Naive thymus-derived CD8-positive, alpha-beta T cell (primary cell): Measurements from ENCODE around the gene TRABD2A. TPM values are rescaled to one million over a fixed set of nuclear protein-coding genes. Genes with fewer than 3 reads are reported as not detected.

Experiments
- ATAC-seq, 2 donors: fragments of 150-1000 bp; cut with Tn5 transposase in 1 of 2; sonication (Bioruptor Pico), chemical (Tn5 transposase) in 1 of 2; 1 replicate in 1 of 2; 2 replicates in 1 of 2; pipeline ENCODE4 v1.10.0; 2021; ENCODE audit warnings: mild to moderate bottlenecking in 2 of 2, moderate library complexity in 2 of 2
- POLR2A ChIA-PET: fragments of 350-600 bp; sonication (Branson Sonifier 250); formaldehyde crosslinking; loops from one replicate; lab custom pipeline; 2021; ENCODE audit warnings: antibody characterized with exemption; lab: Charles Lee
- DNase-seq, 10 donors: peaks; one replicate each; pipeline versions ENCODE4 v3.0.0 to v3.0.0-alpha.2; 2020 to 2022
- H3K27ac Mint-ChIP-seq, 10 donors: one replicate each; pipeline ENCODE4 v1.8.0; 2020 to 2022; ENCODE audit warnings: mild to moderate bottlenecking in 10 of 10, mixed read lengths in 10 of 10, moderate library complexity in 4 of 10, inconsistent platforms in 1 of 10
- H3K27me3 Mint-ChIP-seq, 5 donors: one replicate each; pipeline ENCODE4 v1.8.0; 2021 to 2022; ENCODE audit warnings: mixed read lengths in 5 of 5
- H3K36me3 Mint-ChIP-seq, 3 donors: one replicate each; pipeline ENCODE4 v1.8.0; 2020 to 2022; ENCODE audit warnings: mixed read lengths in 3 of 3, mild to moderate bottlenecking in 2 of 3, inconsistent platforms in 1 of 3
- H3K4me1 Mint-ChIP-seq, 4 donors: one replicate each; pipeline ENCODE4 v1.8.0; 2021 to 2022; ENCODE audit warnings: mixed read lengths in 4 of 4
- H3K4me3 Mint-ChIP-seq, 10 donors: one replicate each; pipeline ENCODE4 v1.8.0; 2020 to 2022; ENCODE audit warnings: mild to moderate bottlenecking in 10 of 10, mixed read lengths in 10 of 10, moderate library complexity in 6 of 10, inconsistent platforms in 1 of 10
- H3K9me3 Mint-ChIP-seq, 9 donors: one replicate each; pipeline ENCODE4 v1.8.0; 2020 to 2022; ENCODE audit warnings: mixed read lengths in 9 of 9, mild to moderate bottlenecking in 3 of 9, inconsistent platforms in 1 of 9, moderate library complexity in 1 of 9
- polyA plus RNA-seq, 3 donors: library from polyadenylated mRNA; unstranded; fragments of 300-500 nt; fragmentation: Illumina TruSeq; gene quantifications; one replicate each; pipeline ENCODE4 v1.2.3, GENCODE V29; 2021
- total RNA-seq, 8 experiments: library from RNA in 2 of 8; stranded (reverse) in 2 of 8; gene quantifications; one replicate each; pipeline ENCODE4 v1.2.3 and lab custom pipeline; 2021 to 2026

The TRABD2A gene
- total and polyA plus RNA-seq, 5 experiments from 2014 or later, result 70.1 to 173 (median 165) TPM

DNA sequence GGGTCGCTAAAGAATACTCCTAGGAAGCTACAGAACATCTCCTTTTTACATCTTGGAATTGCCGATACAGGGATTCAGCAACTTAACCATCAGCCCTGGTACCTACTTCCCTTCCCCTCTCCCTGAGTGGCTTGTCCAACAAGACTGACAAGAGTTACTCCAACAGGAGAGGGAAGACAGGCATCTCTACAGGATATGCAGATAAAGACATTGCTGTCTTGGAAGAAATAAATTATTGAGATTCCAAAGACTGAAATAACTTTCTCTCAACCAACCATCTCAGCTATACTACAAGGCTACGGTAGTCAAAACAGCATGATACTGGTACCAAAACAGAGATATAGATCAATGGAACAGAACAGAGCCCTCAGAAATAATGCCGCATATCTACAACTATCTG lies 87.2 kb downstream of the TRABD2A start:
- no peak for ATAC-seq
- Mint-ChIP-seq H3K4me1 (peaks cover 6 to 20% (median 11%) of the 10 kb centered on the region in 4 donors), H3K27me3 (no peaks in the 10 kb centered on the region), H3K9me3 (peaks cover 0 to 10% (median 5%) of the 10 kb centered on the region in 9 donors), H3K36me3 (peaks cover 5 to 12% (median 7%) of the 10 kb centered on the region in 3 donors), H3K4me3 (no peak overlapping the region), H3K27ac (no peak overlapping the region)
- DNase-seq, result no peak
- POLR2A ChIA-PET, result interaction anchor here (0.8 to 1.5 kb wide), 2 partner anchors 11 to 21 kb away, joined by 3 to 5 read pairs; no protein-coding TSS in a partner anchor

DNA sequence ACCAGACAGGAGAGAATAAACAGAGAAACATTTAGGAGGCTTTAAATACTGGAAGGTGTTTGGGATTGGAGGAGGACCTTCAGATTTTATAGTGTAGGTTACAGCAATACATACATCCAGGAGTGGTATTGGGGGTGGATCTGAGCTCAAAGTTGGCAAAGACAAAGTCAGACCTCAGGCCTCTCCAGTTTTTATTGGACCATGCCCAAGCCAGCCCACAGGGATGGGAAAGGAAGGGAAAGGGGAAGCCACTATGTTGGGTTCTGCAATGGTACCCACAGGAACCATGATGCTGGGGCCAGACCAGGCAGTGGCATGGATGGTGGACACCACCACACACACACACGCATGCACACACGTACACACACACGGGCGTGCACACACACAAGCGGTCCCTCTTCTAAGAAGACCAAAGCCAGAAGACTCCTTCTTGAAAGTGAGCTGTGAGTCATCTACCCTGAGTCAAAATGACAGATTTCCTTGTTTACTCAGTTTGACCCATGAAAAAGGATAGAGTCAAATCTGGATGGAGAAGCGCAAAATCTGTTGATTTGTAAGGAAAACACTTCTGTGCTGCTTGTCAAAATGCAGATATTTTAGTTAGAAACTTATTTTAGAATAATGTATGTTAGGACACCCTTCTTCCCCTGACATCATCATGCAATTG lies 87.9 kb downstream of the TRABD2A start:
- peaks cover 0 to 10% (median 6%) of the 10 kb centered on the region in 9 donors for H3K9me3 Mint-ChIP-seq
- ATAC-seq (no peak), DNase-seq (no peak)
- H3K27ac Mint-ChIP-seq, result peak overlapping the region in 1 of 10 donors; percentile 18
- H3K4me3 Mint-ChIP-seq, result no peak overlapping the region
- peaks cover 3 to 22% (median 9%) of the 10 kb centered on the region in 4 donors for H3K4me1 Mint-ChIP-seq
- POLR2A ChIA-PET, result interaction anchor here (0.8 to 1.5 kb wide), 2 partner anchors 10 to 22 kb away, joined by 3 to 5 read pairs; no protein-coding TSS in a partner anchor
- no peaks in the 10 kb centered on the region for H3K27me3 Mint-ChIP-seq
- H3K36me3 Mint-ChIP-seq, result peaks cover 3 to 18% (median 7%) of the 10 kb centered on the region in 3 donors

DNA sequence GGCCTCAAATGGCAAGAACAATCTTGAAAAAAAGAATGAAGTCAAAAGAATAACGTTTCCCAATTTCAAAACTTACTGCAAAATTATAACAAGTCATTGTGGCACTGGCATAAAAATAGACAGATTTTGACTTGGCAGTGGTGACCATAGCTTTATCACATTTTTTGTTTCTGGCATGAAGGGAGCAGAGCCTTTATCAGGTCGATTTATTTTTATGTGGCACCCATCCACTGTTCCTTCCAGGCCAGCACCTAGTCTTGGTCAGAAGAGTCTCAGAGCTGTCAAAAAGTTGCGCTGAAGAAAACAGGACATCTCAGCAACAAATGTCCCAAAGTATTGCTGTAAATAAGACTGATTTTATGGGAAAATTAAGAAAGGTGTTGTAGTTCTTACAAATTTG lies 92.4 kb downstream of the TRABD2A start:
- Mint-ChIP-seq H3K9me3 (peaks cover 0 to 16% (median 6%) of the 10 kb centered on the region in 9 donors), H3K4me3 (no peak overlapping the region), H3K27me3 (no peaks in the 10 kb centered on the region), H3K4me1 (peaks cover 11 to 44% (median 29%) of the 10 kb centered on the region in 4 donors), H3K36me3 (peaks cover 6 to 23% (median 13%) of the 10 kb centered on the region in 3 donors), H3K27ac (no peak overlapping the region)
- ATAC-seq, result no peak
- POLR2A ChIA-PET, result interaction anchor here (0.7 kb wide), 1 partner anchor 140 kb away, joined by 5 read pairs; no protein-coding TSS in a partner anchor
- DNase-seq, result no peak

DNA sequence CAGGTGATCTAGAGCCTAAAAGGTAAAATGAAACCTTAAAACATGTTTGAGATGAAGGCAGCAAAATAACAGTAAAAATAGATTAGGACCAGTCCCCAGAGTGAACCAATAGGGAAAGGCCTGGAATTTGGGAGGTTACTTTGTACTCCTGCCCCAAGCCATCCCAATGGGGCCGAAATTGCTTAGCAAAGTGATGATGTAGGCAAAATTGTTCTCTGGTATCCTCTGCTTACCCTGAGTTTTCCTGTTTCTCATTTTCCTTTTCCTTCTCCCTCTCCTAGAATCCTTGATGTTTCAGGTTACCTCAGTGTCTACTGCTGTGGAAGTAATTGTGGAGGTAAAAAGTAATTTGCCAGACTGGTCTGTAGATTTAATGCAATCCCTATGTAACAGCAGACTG lies 92.9 kb downstream of the TRABD2A start:
- no peak for ATAC-seq

DNA sequence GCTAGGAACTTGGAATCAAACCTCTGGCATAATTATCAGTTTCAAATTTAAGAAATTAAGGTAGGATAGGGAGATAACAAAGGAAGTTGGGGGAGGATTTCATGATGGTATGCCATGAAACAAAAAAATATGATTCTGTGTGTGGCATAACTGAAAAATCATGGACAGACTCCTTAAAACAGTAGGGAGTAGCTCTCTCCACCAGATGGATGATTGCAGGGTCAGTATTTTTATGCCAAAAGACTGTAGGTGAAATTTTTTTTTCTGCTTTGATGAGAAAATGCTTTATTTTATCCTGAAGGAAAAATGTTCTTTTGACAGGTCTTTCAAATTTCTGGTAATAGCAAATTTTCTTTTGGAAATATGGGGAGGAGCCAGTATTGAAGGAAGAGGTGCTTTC lies 94.3 kb downstream of the TRABD2A start:
- ATAC-seq, result no peak
- H3K27ac Mint-ChIP-seq, result peak overlapping the region in 2 of 10 donors; percentile 11 to 64
- POLR2A ChIA-PET, result interaction anchor here (1.2 kb wide), 1 partner anchor 54 kb away, joined by 4 read pairs; no protein-coding TSS in a partner anchor

More for the DNA sequence above, 92.9 kb downstream of the TRABD2A start:
- peaks cover 0 to 14% (median 4%) of the 10 kb centered on the region in 9 donors for H3K9me3 Mint-ChIP-seq
- POLR2A ChIA-PET, result interaction anchor here (0.7 kb wide), 1 partner anchor 141 kb away, joined by 5 read pairs; no protein-coding TSS in a partner anchor
- H3K36me3 Mint-ChIP-seq, result peaks cover 6 to 19% (median 13%) of the 10 kb centered on the region in 3 donors
- no peak for DNase-seq
- no peak overlapping the region for H3K4me3 Mint-ChIP-seq
- H3K27me3 Mint-ChIP-seq, result no peaks in the 10 kb centered on the region
- H3K4me1 Mint-ChIP-seq, result peaks cover 16 to 49% (median 34%) of the 10 kb centered on the region in 4 donors
- peak overlapping the region in 1 of 10 donors; percentile 22 for H3K27ac Mint-ChIP-seq

DNA sequence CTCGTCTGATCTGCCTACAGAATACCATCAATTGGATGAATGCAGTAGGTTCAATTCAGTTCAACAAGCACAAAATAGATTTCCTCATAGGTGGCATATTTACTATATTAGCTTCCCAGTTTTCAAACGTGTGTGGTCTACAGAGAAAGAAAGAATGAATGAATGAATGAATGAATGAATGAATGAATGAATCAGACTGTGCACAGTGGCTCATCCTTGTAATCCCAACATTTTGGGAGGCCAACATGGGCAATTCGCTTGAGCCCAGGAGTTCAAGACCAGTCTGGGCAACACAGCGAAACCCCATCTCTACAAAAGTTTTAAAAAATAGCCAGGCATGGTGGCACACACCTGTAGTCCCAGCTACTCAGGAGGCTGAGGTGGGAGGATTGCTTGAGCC lies 94.9 kb downstream of the TRABD2A start:
- Mint-ChIP-seq H3K9me3 (peaks cover 0 to 10% (median 3%) of the 10 kb centered on the region in 9 donors), H3K4me3 (no peak overlapping the region), H3K27me3 (no peaks in the 10 kb centered on the region), H3K36me3 (peaks cover 6 to 17% (median 6%) of the 10 kb centered on the region in 3 donors), H3K27ac (peak overlapping the region in 1 of 10 donors; percentile 5), H3K4me1 (peaks cover 21 to 69% (median 54%) of the 10 kb centered on the region in 4 donors)
- ATAC-seq (no peak), DNase-seq (no peak)
- POLR2A ChIA-PET, result interaction anchor here (0.6 to 1.2 kb wide), 2 partner anchors 55 to 147 kb away, joined by 4 to 5 read pairs; no protein-coding TSS in a partner anchor

More for the DNA sequence above, 94.3 kb downstream of the TRABD2A start:
- DNase-seq, result no peak
- H3K4me1 Mint-ChIP-seq, result peaks cover 21 to 63% (median 48%) of the 10 kb centered on the region in 4 donors
- H3K36me3 Mint-ChIP-seq, result peaks cover 6 to 17% (median 6%) of the 10 kb centered on the region in 3 donors
- no peaks in the 10 kb centered on the region for H3K27me3 Mint-ChIP-seq
- H3K4me3 Mint-ChIP-seq, result no peak overlapping the region
- H3K9me3 Mint-ChIP-seq, result peaks cover 0 to 10% (median 3%) of the 10 kb centered on the region in 9 donors

DNA sequence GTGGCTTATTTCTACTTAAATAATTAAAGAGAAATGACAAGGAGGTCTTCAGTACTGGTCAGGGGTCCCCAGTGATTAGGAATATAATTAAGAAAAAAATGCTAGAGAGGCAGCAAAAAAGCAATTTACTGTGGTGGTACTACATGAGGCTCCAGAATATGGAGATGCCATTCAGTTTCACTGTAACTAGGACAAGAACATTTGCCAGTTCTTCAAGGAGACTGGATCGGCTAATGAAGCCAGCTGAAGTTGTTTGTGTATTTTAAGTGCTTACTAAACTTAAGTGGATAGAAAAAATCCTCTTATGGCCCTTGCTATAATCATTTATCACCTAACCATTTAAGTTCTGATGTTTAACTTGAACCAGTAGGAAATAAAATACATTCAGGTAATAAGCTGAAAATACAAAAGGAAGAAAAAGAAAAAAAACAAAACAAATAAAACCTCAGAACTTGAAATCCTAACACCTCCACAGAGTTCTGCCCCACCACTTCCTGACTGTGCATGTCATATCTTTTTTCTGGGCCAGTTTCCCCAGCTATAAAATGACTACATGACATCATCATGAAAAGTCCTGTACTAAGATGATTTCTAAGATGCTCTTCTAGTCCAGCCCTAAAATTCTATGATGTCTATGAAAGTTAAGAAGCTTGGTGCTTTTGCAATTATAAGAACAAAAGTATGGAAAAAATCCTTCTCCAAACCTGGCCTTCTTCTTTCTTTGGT lies 98.0 kb downstream of the TRABD2A start:
- no peaks in the 10 kb centered on the region for H3K27me3 Mint-ChIP-seq
- POLR2A ChIA-PET, result interaction anchor here (0.8 to 2.5 kb wide), 12 partner anchors 10 to 544 kb away, joined by 3 to 7 read pairs (median 4); no protein-coding TSS in a partner anchor

DNA sequence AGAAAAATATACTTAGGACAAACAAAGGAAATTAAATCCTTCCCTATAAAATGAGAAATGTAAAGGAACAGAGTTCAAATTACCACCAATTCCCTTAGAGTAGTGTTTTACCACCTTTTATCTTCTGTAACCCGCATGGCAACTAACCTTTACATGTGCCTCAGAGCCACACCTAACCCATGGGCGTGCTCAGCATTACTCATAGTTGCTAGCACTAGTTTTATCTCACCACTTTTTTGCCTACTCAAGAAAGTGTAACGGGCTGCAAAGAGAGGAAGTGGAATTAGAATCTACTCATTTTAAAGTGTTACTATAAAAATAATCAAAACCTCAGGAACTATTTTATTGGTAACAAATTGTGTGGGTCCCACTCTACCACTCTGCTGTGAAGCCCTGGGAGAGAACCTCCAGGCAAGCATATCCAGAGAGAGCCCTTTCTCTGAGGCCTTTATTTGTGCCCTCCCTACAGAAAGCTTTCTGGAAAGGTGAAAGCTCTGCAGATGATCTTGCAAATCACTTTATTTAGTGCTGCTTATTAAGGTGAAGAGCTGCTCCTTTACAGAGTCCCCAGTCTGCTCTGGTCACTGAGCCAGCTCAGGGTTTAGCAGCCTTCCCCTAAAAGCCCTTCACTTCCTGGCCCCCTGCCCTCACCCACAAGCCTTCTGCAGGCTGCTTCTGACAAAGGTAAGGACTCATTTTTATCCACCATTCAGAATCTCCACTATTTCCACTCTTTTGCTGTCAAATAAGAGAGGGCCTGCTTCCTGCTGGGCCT lies 98.8 kb downstream of the TRABD2A start:
- Mint-ChIP-seq H3K9me3 (peaks cover 0 to 15% (median 6%) of the 10 kb centered on the region in 9 donors), H3K36me3 (peaks cover 3 to 14% (median 5%) of the 10 kb centered on the region in 3 donors), H3K4me3 (peak overlapping the region; percentile 34 to 81 (median 59)), H3K27me3 (no peaks in the 10 kb centered on the region), H3K4me1 (peaks cover 36 to 87% (median 82%) of the 10 kb centered on the region in 4 donors), H3K27ac (peak overlapping the region; percentile 82 to 96 (median 92))
- peak; percentile 74 to 89 for ATAC-seq
- POLR2A ChIA-PET, result interaction anchor here (0.8 to 2.5 kb wide), 12 partner anchors 11 to 545 kb away, joined by 3 to 7 read pairs (median 4); no protein-coding TSS in a partner anchor
- DNase-seq, result peak in 9 of 10 donors; percentile 19 to 84 (median 48)

More for the DNA sequence above, 98.0 kb downstream of the TRABD2A start:
- peaks cover 3 to 10% (median 6%) of the 10 kb centered on the region in 3 donors for H3K36me3 Mint-ChIP-seq
- peak overlapping the region; percentile 34 to 81 (median 60) for H3K4me3 Mint-ChIP-seq
- H3K27ac Mint-ChIP-seq, result peak overlapping the region; percentile 82 to 96 (median 92)
- DNase-seq (peak in 8 of 10 donors; percentile 28 to 82 (median 66)), ATAC-seq (peak; percentile 69 to 88)
- H3K4me1 Mint-ChIP-seq, result peaks cover 36 to 87% (median 82%) of the 10 kb centered on the region in 4 donors
- H3K9me3 Mint-ChIP-seq, result peaks cover 0 to 15% (median 6%) of the 10 kb centered on the region in 9 donors

DNA sequence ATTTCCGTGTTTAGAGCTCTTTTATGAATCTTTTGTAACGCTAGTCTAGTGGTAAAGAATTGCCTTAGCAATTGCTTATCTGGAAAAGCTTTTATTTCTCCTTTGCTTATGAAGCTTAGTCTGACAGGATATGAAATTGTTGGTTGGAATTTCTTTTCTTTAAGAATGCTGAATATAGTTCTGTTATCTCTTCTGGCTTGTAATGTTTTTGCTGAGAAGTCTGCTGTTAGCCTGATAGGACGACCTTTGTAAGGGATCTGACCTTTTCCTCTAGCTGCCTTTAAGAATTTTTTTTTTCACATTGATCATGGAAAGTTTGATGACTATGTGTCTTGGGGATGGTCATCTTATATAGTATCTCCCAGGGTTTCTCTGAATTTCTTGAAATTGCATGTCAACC lies 101.1 kb downstream of the TRABD2A start:
- Mint-ChIP-seq H3K9me3 (peaks cover 5 to 27% (median 19%) of the 10 kb centered on the region in 9 donors), H3K27ac (peak overlapping the region; percentile 9 to 88 (median 64)), H3K4me1 (peaks cover 35 to 73% (median 70%) of the 10 kb centered on the region in 4 donors), H3K27me3 (no peaks in the 10 kb centered on the region), H3K36me3 (peaks cover 3 to 27% (median 21%) of the 10 kb centered on the region in 3 donors), H3K4me3 (peak overlapping the region in 6 of 10 donors; percentile 1 to 46 (median 40))
- POLR2A ChIA-PET, result interaction anchor here (0.6 to 0.9 kb wide), 4 partner anchors 16 to 101 kb away, joined by 3 read pairs; no protein-coding TSS in a partner anchor
- no peak for ATAC-seq
- DNase-seq, result no peak

DNA sequence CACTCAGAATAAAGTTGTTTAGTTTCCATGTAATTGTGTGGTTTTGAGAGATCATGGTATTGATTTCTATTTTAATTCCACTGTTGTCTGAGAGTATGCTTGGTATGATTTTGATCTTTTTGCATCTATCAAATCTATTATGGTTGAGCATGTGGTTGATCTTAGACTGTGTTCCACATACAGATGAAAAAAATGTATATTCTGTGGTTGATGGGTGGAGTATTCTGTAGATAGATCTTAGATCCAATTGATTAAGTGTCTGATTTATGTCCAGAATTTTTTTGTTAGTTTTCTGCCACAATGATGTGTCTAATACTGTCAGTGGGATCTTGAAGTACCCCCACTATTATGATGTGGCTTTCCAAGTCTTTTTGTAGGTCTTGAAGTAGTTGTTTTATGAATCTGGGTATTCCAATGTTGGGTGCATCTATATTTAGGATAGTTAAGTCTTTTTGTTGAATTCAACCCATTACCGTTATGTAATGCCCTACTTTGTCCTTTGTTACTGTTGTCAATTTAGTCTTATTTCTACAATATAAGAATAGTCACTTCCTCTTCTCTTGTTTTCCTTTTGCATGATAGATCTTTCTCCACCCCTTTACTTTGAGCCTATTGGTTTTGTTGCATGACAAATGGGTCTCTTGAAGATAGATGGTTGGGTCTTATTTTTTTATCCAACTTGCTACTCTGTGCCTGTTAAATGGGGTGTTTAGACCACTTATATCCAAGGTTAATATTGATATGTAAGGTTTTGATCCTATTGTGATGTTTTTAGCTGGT lies 101.8 kb downstream of the TRABD2A start:
- Mint-ChIP-seq H3K9me3 (peaks cover 8 to 34% (median 26%) of the 10 kb centered on the region in 9 donors), H3K4me1 (peaks cover 29 to 66% (median 63%) of the 10 kb centered on the region in 4 donors), H3K36me3 (peaks cover 0 to 31% (median 27%) of the 10 kb centered on the region in 3 donors), H3K4me3 (peak overlapping the region in 8 of 10 donors; percentile 30 to 61 (median 40)), H3K27ac (peak overlapping the region; percentile 9 to 88 (median 66)), H3K27me3 (no peaks in the 10 kb centered on the region)
- peak in 2 of 10 donors; percentile 9 to 20 for DNase-seq
- ATAC-seq, result peak; percentile 29 to 36
- POLR2A ChIA-PET, result interaction anchor here (0.7 to 0.9 kb wide), 3 partner anchors 17 to 86 kb away, joined by 3 read pairs; no protein-coding TSS in a partner anchor
